GM12878 (cell line): ENCODE measurements around the gene ARID1A.

Experiments used
- ASH2L ChIP-seq: fragments of 300-600, 200-600 bp; sonication (generic); IDR thresholded peaks from 2 replicates; pipeline ENCODE4 v1.6.1; 2017; ENCODE audit warnings: low read depth, mild to moderate bottlenecking, borderline replicate concordance
- BCL11A ChIP-seq: IDR thresholded peaks from 2 replicates; pipeline ENCODE4 v1.6.1; 2011; ENCODE audit warnings: low read depth, low read length
- CHD2 ChIP-seq: IDR thresholded peaks from 2 replicates; pipeline ENCODE4 v1.6.1; 2011; ENCODE audit warnings: low read depth, low read length, improper control_type of control experiment, borderline replicate concordance
- HCFC1 ChIP-seq: fragments of 150-350 bp; IDR thresholded peaks from 2 replicates; pipeline ENCODE4 v1.6.1; 2014; ENCODE audit warnings: low read length
- MEF2A ChIP-seq: IDR thresholded peaks from 2 replicates; pipeline ENCODE4 v1.6.1; 2011; ENCODE audit warnings: low read depth, mild to moderate bottlenecking, low read length, moderate library complexity; ENCODE audit not compliant: insufficient read depth
- NFXL1 ChIP-seq: fragments of 450-650 bp; IDR thresholded peaks from 2 replicates; pipeline ENCODE4 v1.6.1; 2017; ENCODE audit warnings: antibody characterized with exemption, mild to moderate bottlenecking, borderline replicate concordance
- POLR2A ChIP-seq: IDR thresholded peaks from 2 replicates; pipeline ENCODE4 v1.6.1; 2011; ENCODE audit warnings: low read depth, mild to moderate bottlenecking, low read length
- RBBP5 ChIP-seq: fragments of 200-600 bp; sonication (generic); conservative IDR thresholded peaks from 2 replicates; pipeline ENCODE4 v1.6.1; 2016
- SREBF1 ChIP-seq: IDR thresholded peaks from 2 replicates; pipeline ENCODE4 v1.6.1; 2012; ENCODE audit warnings: mild to moderate bottlenecking, low read length
- TAF1 ChIP-seq: IDR thresholded peaks from 2 replicates; pipeline ENCODE4 v1.6.1; 2011; ENCODE audit warnings: mild to moderate bottlenecking, low read depth, low read length, borderline replicate concordance
- ZNF274 ChIP-seq: IDR thresholded peaks from one replicate; pipeline ENCODE4 v1.8.0; 2011; ENCODE audit not compliant: insufficient read length, insufficient read depth
- TF ChIP-seq, protein P1 (sequence below), 3 experiments: IDR thresholded peaks in 2 of 3; conservative IDR thresholded peaks in 1 of 3; 2 replicates each; pipeline ENCODE4 v1.5.1; 2011; ENCODE audit warnings: low read depth in 3 of 3, low read length in 3 of 3, mild to moderate bottlenecking in 3 of 3, control low read depth in 2 of 3, moderate library complexity in 2 of 3, inconsistent platforms in 1 of 3, mixed read lengths in 1 of 3; ENCODE audit not compliant: control insufficient read depth in 2 of 3, insufficient read depth in 1 of 3; ENCODE audit errors: extremely low read depth in 1 of 3
- TF ChIP-seq, protein P2 (sequence below): IDR thresholded peaks from 2 replicates; pipeline ENCODE4 v1.6.1; 2012; ENCODE audit warnings: improper control_type of control experiment, low read depth, low read length; ENCODE audit not compliant: insufficient replicate concordance
- TF ChIP-seq, protein P3 (sequence below): fragments of 450-650 bp; IDR thresholded peaks from 2 replicates; pipeline ENCODE4 v1.6.1; 2014; ENCODE audit warnings: mild to moderate bottlenecking

DNA sequence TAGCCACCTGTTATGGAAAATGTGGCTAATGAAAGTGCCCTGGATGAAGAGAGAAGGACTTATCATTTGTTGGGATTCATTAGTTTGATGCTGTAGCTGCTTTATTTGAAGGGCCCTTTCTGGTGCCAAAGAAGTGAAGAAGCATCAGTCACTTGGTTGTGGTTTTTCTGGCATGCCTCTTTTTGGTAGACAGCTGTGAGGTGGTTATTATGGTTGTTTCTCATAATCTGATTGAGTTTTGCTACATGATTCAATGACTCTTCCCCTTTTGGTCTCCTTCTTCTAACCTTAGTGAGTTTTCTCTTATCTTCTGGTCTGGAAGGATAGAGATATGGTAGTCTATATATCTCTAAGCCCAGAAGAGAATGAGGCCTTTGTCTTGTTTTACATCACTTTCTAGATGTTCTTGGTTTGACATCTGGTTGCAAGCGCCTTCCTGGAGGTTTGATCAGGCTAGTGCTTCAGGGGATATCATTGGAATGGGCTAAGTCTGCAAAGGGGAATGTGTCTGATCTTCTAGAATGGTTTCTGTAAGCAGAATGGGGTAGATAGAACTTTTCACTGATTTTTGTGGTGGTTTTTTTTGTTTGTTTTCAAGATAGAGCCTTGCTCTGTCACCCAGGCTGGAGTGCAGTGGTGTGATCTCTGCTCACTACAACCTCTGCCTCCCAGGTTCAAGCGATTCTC lies 26.0 kb downstream of the ARID1A start:
- TF ChIP-seq, protein P1, sequence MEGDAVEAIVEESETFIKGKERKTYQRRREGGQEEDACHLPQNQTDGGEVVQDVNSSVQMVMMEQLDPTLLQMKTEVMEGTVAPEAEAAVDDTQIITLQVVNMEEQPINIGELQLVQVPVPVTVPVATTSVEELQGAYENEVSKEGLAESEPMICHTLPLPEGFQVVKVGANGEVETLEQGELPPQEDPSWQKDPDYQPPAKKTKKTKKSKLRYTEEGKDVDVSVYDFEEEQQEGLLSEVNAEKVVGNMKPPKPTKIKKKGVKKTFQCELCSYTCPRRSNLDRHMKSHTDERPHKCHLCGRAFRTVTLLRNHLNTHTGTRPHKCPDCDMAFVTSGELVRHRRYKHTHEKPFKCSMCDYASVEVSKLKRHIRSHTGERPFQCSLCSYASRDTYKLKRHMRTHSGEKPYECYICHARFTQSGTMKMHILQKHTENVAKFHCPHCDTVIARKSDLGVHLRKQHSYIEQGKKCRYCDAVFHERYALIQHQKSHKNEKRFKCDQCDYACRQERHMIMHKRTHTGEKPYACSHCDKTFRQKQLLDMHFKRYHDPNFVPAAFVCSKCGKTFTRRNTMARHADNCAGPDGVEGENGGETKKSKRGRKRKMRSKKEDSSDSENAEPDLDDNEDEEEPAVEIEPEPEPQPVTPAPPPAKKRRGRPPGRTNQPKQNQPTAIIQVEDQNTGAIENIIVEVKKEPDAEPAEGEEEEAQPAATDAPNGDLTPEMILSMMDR (IDR thresholded peaks at IDR 0.05 in 2 of 3, conservative IDR thresholded peaks at IDR 0.05 in 1 of 3; ENCODE audit: control insufficient read depth in 2 of 3, extremely low read depth in 1 of 3, insufficient read depth in 1 of 3, low read depth in 3 of 3, low read length in 3 of 3), result no peak
- no peak for TF ChIP-seq RBBP5
- no peak for TF ChIP-seq MEF2A
- TF ChIP-seq HCFC1, result no peak
- TF ChIP-seq, protein P2, sequence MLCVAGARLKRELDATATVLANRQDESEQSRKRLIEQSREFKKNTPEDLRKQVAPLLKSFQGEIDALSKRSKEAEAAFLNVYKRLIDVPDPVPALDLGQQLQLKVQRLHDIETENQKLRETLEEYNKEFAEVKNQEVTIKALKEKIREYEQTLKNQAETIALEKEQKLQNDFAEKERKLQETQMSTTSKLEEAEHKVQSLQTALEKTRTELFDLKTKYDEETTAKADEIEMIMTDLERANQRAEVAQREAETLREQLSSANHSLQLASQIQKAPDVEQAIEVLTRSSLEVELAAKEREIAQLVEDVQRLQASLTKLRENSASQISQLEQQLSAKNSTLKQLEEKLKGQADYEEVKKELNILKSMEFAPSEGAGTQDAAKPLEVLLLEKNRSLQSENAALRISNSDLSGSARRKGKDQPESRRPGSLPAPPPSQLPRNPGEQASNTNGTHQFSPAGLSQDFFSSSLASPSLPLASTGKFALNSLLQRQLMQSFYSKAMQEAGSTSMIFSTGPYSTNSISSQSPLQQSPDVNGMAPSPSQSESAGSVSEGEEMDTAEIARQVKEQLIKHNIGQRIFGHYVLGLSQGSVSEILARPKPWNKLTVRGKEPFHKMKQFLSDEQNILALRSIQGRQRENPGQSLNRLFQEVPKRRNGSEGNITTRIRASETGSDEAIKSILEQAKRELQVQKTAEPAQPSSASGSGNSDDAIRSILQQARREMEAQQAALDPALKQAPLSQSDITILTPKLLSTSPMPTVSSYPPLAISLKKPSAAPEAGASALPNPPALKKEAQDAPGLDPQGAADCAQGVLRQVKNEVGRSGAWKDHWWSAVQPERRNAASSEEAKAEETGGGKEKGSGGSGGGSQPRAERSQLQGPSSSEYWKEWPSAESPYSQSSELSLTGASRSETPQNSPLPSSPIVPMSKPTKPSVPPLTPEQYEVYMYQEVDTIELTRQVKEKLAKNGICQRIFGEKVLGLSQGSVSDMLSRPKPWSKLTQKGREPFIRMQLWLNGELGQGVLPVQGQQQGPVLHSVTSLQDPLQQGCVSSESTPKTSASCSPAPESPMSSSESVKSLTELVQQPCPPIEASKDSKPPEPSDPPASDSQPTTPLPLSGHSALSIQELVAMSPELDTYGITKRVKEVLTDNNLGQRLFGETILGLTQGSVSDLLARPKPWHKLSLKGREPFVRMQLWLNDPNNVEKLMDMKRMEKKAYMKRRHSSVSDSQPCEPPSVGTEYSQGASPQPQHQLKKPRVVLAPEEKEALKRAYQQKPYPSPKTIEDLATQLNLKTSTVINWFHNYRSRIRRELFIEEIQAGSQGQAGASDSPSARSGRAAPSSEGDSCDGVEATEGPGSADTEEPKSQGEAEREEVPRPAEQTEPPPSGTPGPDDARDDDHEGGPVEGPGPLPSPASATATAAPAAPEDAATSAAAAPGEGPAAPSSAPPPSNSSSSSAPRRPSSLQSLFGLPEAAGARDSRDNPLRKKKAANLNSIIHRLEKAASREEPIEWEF, result no peak
- TF ChIP-seq NFXL1, result no peak
- no peak for TF ChIP-seq ZNF274
- TF ChIP-seq, protein P3, sequence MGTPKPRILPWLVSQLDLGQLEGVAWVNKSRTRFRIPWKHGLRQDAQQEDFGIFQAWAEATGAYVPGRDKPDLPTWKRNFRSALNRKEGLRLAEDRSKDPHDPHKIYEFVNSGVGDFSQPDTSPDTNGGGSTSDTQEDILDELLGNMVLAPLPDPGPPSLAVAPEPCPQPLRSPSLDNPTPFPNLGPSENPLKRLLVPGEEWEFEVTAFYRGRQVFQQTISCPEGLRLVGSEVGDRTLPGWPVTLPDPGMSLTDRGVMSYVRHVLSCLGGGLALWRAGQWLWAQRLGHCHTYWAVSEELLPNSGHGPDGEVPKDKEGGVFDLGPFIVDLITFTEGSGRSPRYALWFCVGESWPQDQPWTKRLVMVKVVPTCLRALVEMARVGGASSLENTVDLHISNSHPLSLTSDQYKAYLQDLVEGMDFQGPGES, result no peak
- no peak for TF ChIP-seq CHD2
- TF ChIP-seq POLR2A, result no peak
- TF ChIP-seq TAF1, result no peak
- TF ChIP-seq SREBF1, result no peak
- TF ChIP-seq ASH2L, result no peak
- TF ChIP-seq BCL11A, result no peak
